NCI-H345 (cell line): Measurements from ENCODE around the gene CD48.
A peak's percentile ranks its signal among the peaks of the same experiment; 100 is the strongest.

Source experiments
- DNase-seq: peaks from one replicate; lab custom pipeline; 2025; lab: John Stamatoyannopoulos, UW

CD48 gene

DNA sequence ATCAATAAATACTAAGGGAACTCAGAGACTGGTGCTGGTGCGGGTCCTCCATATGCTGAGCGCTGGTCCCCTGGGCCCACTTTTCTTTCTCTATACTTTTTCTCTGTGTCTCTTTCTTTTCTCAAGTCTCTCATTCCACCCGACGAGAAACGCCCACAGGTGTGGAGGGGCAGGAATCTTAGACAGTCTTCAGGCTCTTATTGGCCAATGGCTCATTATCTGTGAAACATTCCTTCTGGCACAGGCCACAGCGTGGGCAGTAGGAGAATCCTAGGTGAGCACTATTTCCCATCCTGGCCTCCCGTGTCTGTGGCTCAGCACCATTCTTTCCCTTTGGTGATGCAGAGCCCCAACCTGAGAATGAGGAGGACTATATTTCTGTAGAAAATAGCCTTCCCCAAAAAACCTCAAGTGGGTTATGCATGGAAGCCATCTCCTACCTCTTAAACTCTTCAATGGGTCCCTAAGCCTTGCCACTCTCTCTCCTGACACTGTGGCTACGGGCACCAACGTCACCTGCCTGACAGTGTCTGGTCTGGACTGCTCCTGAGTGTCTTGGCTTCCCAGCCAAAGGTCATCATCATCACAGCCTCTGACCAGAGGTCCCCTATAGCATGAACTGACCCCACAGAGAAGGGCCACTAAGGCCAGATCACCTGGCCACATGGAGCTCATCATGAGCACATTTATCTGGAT, 58.5 kb downstream of the CD48 start:
- no peak for DNase-seq

DNA sequence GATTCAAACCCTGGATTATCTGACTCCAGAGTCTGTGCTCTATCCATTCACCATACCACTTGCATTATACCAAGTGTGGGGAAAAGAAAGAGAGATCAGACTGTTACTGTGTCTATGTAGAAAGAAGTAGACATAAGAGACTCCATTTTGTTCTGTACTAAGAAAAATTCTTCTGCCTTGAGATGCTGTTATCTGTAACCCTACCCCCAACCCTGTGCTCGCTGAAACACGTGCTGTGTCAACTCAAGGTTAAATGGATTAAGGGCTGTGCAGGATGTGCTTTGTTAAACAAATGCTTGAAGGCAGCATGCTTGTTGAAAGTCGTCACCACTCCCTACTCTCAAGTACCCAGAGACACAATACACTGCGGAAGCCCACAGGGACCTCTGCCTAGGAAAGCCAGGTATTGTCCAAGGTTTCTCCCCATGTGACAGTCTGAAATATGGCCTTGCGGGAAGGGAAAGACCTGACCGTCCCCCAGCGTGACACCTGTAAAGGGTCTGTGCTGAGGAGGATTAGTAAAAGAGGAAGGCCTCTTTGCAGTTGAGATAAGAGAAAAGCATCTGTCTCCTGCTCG, 59.5 kb downstream of the CD48 start:
- DNase-seq: peak; percentile 72

DNA sequence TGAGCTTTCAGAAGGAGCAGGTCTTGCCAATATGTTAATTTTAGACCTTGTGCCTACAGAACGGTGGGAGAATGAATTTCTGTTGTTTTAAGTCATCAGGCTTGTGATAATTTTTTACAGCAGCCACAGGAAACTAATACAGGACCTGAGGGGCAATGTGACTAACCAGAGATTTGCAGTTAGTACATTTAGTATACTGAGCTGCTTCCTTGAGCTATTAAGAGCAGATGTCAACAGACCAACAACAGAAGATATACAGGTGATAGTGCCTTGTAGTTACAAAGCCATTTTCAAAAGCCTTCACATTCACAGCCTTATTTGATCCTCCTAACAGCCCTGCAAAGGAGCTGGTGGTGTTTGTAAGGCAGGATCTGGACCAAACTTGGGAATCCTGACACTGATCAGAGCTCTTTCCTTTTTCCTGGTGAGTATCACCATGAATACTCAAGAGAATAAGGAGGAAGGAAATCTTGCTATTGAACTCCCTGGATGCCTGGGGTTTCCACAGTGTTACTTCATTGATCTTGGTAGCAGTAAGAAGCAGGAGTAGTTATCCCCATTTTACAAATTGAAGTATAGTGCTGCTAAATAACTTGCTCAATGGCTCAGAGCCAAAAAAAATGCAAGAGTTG, 60.1 kb downstream of the CD48 start:
- no peak for DNase-seq

DNA sequence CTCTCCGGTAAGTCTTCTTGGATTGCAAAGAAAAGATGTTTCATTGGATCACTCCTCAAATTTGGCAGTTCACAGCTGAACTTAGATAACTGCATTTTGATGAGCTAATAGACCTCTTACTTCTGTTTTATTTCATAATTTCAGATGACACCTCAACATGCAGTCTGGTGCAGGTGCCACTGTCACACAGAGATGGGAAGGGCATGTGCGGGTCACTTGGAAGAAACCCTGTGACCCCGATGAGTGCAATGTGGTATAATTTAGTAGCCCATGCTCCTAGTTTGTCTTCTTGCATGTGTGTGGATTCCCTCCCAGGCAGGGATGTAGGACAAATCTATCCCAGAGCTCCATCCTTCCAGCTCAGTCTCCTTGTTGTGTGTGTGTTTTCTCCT, 64.3 kb downstream of the CD48 start:
- no peak for DNase-seq

DNA sequence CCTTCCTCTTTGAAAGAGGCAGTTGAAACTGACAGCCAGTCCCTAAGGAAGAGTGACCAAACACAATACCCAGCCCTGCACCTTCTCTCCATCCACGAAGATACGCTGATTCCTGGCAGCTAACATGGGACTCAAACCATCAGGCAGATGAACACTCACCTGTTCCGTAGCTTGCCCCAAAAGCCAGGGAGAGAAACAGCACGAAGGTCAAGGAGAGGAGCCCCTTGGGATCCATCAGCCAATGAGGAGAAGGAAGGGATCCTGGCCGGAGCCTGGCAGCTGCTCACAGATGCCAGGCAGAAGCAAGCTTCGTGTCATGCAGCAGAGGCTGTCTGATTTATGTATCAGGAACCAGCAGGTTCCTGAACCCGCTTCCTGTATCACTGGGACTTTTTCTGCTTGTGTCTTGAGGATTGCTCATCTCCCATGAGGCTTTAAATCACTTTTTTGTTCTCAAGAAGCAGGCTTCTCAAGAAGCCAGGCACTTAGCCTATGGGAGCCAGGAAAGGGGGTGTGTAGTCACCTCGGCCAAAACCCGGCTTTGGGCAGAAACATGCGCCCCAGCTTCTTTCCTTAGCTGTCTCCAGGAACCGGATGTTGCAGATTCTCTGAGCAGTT, 64.8 kb downstream of the CD48 start, which contains the start of gene SLAMF1:
Gene SLAMF1, minus strand, starts transcription at position 334 of the 618 bp plus-strand sequence. Its CDS starts 99 bp downstream, at position 235.
- DNase-seq: no peak

DNA sequence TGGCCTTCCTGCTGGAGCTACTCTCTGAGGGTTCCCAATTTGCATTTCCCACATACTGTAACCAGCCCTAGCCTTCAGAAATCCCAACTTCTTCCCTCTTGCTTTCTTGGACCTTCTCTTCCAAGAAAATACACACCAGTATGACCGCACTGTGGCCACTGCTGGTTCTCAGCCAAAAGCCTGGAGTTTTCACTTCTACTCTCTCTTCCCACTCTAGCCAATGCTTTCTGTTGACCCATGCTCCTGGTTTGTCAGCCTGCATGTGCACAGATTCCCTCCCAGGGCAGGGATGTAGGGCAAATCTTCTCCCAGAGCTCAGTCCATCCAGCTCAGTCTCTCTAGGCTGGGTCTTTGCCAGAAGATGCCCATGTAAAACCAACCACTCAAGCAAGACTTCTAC, 65.4 kb downstream of the CD48 start:
- no peak for DNase-seq

DNA sequence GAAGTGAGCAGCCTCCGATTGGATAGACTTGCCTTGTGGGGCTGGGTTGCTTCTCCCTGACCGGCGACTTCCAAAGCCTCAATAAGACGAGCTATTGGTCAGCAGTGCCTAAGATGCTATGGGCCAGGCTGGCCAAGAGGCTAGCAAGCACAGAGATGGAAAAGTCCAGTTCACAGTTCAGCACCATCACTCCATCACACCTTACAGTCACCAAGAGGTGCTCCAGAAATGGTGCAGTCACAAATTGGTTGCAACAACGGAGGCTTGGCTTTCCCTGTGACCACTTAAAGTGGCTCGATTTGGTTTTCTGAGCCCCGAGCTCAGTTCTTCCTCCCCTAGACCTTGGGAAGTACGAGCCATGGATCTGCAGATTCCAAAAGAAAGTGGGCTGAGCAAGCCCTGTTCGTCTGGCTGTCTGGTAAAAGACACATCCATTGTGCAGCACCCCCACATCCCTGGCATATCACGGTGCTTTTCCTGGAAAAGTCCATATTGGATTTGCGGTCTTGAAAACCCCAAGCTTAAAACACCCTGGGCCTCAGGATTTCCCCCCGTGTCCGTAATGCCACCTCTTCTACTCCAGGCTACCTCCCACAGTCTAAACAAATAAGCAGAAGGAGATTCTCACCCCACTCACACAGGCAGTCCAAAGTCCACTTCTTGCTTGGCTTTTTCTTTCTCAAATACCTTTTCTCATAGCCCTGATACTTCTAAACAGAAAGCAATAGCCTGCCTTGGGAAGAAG, 66.1 kb downstream of the CD48 start:
- no peak for DNase-seq

DNA sequence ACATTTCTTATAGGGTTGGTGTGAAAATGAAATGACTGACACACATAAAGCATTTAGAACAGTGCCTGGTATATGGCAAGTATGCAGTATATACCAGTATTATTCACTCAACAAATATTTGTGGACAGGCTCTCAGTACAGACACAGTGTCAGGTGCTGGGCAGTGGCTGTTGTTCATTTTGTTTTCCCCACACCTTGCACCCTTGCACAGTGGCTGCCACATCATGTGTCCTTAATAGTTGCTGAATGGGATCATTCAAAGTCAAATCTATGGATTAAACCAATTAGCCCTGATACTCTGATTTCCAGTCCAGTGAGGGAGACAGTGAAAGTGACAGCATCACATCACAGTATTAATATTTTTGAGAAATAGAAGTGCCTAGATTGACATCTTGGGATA, 67.2 kb downstream of the CD48 start:
- DNase-seq: no peak

DNA sequence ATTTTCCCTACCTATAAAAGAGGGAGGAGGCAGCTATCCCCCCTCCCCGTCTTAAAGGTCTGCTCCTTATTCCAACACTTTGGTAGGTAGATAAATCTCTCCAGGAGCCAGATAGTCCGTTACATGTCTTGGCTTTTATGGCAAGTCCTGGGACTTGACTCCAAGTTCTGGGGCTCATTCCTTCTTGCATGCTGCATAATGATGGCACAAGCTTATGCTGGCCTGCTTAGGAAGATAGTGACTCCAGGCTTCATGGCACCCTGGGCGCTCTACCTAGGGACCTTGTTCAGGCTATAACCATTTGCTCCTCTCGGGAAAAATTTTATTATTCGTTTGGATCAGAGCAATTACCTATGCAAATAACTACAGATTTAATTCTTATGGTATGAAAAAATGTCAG, 68.5 kb downstream of the CD48 start:
- DNase-seq: no peak

DNA sequence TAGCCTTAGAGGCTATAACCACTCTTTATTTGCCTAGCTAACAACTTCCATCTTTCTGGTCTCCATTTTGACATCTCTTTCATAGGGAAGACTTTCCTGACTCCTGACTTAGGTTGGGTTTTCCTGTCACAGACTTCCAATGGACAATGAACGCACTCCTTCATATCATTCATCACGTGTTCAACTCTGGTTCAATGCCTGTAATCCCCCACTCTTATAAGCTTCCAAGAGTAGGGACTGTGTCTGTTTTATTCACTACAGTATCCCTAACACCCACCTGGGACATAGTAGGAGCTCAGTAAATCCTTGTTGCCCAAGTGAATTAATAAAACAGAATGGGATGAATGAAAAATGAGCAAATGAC, 69.4 kb downstream of the CD48 start:
- no peak for DNase-seq

DNA sequence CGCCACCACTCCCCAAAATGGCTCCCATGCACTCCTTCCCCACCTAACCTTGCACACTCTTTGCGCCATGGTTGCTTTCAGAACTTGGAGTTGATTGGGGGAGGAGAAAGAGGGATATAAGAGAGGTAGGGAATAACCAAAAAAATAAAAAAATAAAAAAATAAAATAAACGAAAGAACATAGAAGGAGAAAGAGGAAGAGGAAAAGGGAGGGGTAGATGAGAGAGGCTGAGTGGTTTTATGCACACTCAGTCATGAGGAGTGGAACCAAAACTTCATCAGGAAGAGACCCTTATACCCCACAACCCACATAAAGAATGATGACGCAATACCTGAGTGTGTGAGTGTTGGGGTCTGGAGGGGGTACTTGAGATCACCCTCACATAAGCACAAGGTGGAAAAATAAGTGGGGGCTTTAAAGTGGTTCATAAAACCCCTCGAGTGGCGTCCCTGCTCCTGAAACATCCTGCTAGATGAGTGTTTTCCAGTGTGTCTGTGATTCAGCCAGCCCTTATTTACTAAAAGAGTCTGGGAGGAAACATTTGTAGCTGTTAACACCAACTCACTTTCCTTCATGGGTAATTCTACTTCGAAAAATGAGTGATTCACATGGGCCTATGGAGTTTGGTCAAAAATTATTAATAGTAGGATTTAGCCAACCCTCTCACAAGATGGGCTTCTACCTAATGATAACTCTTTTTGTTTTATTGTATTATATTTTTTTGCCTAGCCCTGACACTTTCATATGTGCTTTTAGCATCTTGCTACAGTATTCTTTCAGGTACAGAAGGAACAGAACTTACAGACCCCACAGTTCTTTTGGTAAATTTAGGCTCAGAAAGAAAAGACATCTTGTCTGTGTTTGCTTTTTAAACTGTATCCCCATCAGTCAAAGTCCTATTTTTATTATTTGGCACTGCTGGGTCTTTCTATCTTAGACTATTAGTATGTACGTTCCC, 70.0 kb downstream of the CD48 start:
- no peak for DNase-seq

DNA sequence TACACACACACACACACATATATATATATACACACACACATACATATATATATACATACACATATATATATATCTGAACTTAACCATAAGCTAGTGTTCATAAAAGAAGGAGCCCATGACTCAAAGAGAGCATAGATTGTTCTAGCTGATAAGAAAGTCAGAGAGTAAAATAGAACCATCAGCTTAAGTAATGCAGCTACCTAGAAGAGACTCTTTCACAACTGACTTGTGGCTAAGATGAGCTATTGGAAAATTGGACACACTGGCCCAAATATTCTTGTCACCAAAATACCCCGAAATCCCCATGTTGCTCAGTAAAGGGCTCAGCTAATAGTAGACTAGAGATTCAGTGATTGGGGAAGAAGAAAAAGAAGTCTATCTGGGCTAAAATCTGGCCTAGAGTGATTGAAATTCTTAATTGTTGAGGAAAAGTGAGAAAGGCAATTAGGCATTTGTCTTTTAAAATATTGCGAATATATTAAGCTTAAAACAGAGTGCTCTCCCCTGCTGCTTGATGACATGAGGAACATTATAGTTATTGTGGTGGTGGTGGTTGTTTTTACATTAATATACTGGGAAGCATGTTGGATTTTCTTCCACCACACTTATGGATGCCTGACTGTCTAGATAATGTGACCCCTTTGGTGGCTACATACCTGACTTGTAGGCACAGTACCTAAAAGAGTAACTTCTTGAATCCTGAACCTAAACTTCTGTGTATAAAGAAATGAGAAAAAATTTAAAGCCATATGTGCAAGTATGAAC, 71.1 kb downstream of the CD48 start:
- no peak for DNase-seq

DNA sequence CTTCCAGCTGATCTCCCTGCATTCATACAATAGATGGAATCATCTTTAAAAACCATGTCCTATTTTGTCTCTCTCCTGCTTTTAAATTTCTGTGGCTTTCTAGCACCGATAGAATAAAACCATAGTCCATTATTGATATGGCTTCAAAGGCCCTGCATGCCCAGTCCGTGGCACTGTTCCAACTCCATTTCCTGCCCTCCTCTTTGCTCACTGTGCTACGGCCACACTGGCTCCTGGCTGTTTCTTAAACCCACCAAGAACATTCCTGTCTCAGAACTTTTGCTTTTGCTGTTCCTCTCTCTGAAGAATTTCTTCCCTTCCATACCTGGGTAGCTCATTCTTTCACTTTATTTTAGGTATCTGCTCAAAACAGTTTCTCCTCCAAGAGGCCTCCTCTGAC, 72.0 kb downstream of the CD48 start:
- peak; percentile 5 for DNase-seq

DNA sequence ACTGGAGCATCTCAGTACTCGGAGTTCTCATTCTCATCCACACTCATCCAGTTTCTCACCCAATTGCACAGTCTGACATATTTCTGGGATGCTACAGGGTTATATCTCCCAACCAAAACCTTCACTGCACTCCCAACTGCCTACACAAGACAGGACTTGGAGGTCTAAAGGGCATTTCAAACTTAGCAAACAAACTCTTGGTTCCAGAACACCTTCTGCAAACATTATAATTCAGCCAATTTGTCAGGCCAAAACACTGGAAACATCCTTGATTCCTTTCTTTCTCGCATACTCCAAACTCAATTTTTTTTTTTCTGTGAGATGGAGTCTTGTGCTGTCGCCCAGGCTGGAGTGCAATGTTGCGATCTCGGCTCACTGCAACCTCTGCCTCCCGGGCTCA, 72.7 kb downstream of the CD48 start:
- DNase-seq: no peak

DNA sequence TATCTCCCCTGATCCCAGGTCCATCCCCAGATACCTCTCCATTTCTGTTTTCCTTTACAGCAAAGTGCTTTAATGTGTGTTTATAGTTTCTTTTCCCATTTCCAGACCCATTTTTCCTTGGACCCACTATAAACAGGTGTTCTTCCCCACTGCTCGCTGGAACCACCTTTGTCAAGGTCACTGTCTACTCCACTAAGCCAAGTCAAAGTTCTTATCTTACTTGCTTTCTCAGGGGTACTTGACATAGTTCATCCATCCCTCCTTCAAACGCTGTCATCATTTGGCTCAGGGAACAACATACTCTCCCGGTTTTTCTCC, 73.1 kb downstream of the CD48 start:
- DNase-seq: no peak

DNA sequence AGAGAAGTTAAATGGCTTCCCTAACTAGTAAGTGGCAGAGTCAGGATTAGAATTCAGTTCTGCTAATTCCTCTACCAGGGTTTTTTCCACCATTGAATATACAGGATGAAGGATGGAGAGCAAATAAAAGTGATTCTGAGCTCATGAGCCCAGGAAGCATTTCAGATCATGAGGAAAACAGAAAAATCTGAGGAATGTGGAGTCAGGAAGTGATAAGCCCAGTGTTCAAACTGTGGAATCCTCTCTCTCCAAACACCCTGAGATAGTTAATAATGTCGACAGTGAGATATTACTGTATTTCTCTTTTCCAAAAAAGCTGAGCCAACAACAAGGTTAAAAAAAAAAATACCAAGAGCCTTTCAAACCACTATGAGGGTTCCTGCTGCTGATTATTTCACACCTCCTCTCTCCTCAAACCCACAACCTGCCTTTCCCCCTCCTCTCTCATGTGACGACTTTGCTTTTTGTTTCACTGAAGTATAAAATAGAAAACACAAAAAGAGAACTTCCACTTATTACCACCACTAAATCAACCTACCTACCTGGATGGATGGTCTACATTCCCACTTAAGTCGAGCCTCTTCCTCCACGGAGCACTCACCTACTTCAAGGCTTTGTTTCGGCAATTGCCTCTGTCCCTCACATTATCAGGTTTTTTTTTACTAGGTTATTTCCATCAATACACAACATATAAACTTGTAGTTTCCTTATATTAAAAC, 73.6 kb downstream of the CD48 start:
- DNase-seq: no peak

DNA sequence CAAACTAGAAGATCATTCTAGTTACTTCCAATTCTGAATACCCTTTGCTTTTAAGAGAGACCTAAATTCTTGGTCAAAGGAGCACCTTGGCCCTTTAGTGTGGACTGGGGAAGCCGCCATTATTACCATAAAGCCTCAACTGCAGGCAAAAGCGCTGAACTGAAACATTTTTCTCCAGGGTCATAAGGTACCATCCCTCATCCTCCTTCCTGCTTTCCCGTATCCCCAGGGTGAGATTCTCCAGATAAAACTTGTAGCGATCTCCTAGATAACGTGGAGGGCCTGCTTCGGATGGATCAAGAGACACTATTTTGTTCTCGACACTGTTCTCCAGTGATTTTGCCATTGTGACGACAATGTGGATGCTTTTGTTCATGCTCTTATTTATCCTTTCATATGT, 74.6 kb downstream of the CD48 start:
- DNase-seq: no peak

DNA sequence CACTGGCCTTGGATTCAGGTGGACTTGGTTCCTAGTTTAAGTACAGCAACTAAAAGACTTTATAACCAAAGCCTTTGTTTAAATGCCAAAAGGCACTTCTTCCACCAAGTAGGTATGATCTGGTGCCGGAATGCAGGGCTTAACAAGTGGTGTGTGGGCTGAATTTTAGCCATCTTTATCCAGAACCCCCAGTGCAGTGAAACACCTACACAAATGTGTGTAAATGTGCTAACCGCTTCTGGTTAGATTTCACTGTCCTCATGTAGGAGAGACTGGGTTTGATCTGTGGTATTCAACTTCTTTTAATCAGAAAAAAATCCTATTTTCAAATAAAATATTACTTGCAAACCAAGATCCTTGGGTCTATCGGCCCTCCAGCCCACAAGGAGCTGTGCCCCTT, 75.1 kb downstream of the CD48 start:
- DNase-seq: no peak

DNA sequence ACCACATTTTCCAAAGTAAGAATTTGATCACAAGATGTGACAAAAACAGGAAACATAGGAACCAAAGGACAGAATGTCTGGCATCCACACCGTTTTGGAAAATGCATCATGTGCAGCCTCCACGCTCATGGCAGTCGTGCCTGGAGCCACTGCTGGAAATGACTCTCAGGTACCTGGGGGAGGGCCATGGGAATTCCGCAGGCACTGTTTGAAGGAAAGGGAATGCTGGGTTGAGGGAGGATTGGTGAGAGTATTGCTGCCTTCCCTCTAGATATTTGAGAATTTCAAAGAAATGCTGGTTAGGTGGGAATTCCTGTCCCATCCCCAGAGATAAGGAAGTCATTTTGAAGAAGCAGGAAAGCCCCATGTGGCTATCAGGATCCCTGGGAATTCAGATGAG, 75.5 kb downstream of the CD48 start:
- no peak for DNase-seq
